ENCODE data around the gene PRG2. TPM values are rescaled to one million over a fixed set of nuclear protein-coding genes. Genes with fewer than 3 reads are reported as not detected.
"Not testable (repeated sequence)": the region's sequence is repeated elsewhere in the genome, so short reads cannot be mapped to it uniquely, and the experiment has no call there.

The PRG2 gene
- total RNA-seq, 1 experiment from 2014 or later, result 0.57 TPM

GRCh38 chr11:57338142-57338541 lies 52.3 kb downstream of the PRG2 start, which contains the start of gene P2RX3:
Gene P2RX3, plus strand, starts transcription at chr11:57338352. Its CDS starts 199 bp downstream, at chr11:57338551.
- peaks cover 15% of the 10 kb centered on the region for H3K36me3 Mint-ChIP-seq
- CTCF ChIA-PET, result interaction anchor here (0.9 to 3.7 kb wide), 7 partner anchors 12 to 145 kb away, joined by 3 to 22 read pairs (median 4); partner anchors contain the start of gene TNKS1BP1
- no peaks in the 10 kb centered on the region for H3K9me3 Mint-ChIP-seq
- peaks cover 18% of the 10 kb centered on the region for H3K27me3 Mint-ChIP-seq (ENCODE audit: low read depth)
- no peak within 1 kb of the TSS for H3K4me3 Mint-ChIP-seq
- H3K27ac Mint-ChIP-seq, result no peak within 1 kb of the TSS
- ATAC-seq (no peak), DNase-seq (ENCODE audit: low spot score) (no peak)
- POLR2A ChIA-PET, result no interaction called here
- H3K4me1 Mint-ChIP-seq, result peaks cover 54% of the 10 kb centered on the region
- TF ChIP-seq IRF2 (CRISPR knock-in tag; IDR thresholded peaks at IDR 0.05; ENCODE audit: borderline replicate concordance, low read depth), result no peak
- no peak for TF ChIP-seq ARID4B (CRISPR knock-in tag; IDR thresholded peaks at IDR 0.05; ENCODE audit: borderline replicate concordance)
- no peak for TF ChIP-seq GRHL2 (CRISPR knock-in tag; IDR thresholded peaks at IDR 0.05; ENCODE audit: insufficient replicate concordance, severe bottlenecking)
- TF ChIP-seq ERG (CRISPR knock-in tag; IDR thresholded peaks at IDR 0.05), result no peak
- no peak for TF ChIP-seq ZNF317 (CRISPR knock-in tag; IDR thresholded peaks at IDR 0.05; ENCODE audit: borderline replicate concordance, low read depth)
- no peak for TF ChIP-seq PREB (CRISPR knock-in tag; IDR thresholded peaks at IDR 0.05; ENCODE audit: borderline replicate concordance)
- no peak for TF ChIP-seq TEAD1 (CRISPR knock-in tag; IDR thresholded peaks at IDR 0.05)
- TF ChIP-seq ETV6 (CRISPR knock-in tag; IDR thresholded peaks at IDR 0.05), result no peak

GRCh38 chr11:57336856-57337255 lies 53.6 kb downstream of the PRG2 start:
- POLR2A ChIA-PET, H3K27ac Mint-ChIP-seq: not testable (repeated sequence)
- H3K4me1 Mint-ChIP-seq, result peaks cover 48% of the 10 kb centered on the region

More at GRCh38 chr11:57336856-57337255, 53.6 kb downstream of the PRG2 start:
- H3K4me3 Mint-ChIP-seq; ATAC-seq; DNase-seq (ENCODE audit: low spot score); H3K9me3 Mint-ChIP-seq: not testable (repeated sequence)
- Mint-ChIP-seq H3K36me3 (peaks cover 28% of the 10 kb centered on the region), H3K27me3 (ENCODE audit: low read depth) (peaks cover 16% of the 10 kb centered on the region)
- CTCF ChIA-PET, result interaction anchor here (2.7 to 3.7 kb wide), 2 partner anchors 9 to 121 kb away, joined by 22 to 23 read pairs; no protein-coding TSS in a partner anchor

Other genes starting within 250 kb of the PRG2 start
- 0.46 to 0.79 TPM (median 0.71 TPM) in 3 replicates for gene LRRC55, start 208.7 kb downstream of the PRG2 start, total RNA-seq (2021)
- gene APLNR, start 153.4 kb downstream of the PRG2 start, total RNA-seq (2021), result 0.53 to 0.89 TPM (median 0.66 TPM) in 3 replicates
- gene TNKS1BP1, start 65.7 kb downstream of the PRG2 start, total RNA-seq (2021), result 109 to 127 TPM (median 125 TPM) in 3 replicates
- 218 to 228 TPM (median 223 TPM) in 3 replicates for gene SSRP1, start 54.8 kb downstream of the PRG2 start, total RNA-seq (2021)
- 0.26 to 1.1 TPM (median 0.66 TPM) in 3 replicates for gene P2RX3, start 52.3 kb downstream of the PRG2 start, total RNA-seq (2021)
- gene PRG3, start 9.5 kb downstream of the PRG2 start, total RNA-seq (2021), result not detected in 3 replicates
- 22.6 to 25.8 TPM (median 25.3 TPM) in 3 replicates for gene SLC43A3, start 36.5 kb upstream of the PRG2 start, total RNA-seq (2021)
- 13.8 to 15.5 TPM (median 14.3 TPM) in 3 replicates for gene RTN4RL2, start 69.9 kb upstream of the PRG2 start, total RNA-seq (2021)
- gene SLC43A1, start 125.1 kb upstream of the PRG2 start, total RNA-seq (2021), result 20.5 to 27.1 TPM (median 21.5 TPM) in 3 replicates
- 63.5 to 92.8 TPM (median 68.4 TPM) in 3 replicates for gene TIMM10, start 140.1 kb upstream of the PRG2 start, total RNA-seq (2021)
- 0.26 to 0.39 TPM (median 0.34 TPM) in 3 replicates for gene SMTNL1, start 146.9 kb upstream of the PRG2 start, total RNA-seq (2021)
- 38.8 to 48.5 TPM (median 47.4 TPM) in 3 replicates for gene UBE2L6, start 177.0 kb upstream of the PRG2 start, total RNA-seq (2021)
- gene SERPING1, start 207.0 kb upstream of the PRG2 start, total RNA-seq (2021), result 49.1 to 51.8 TPM (median 50.2 TPM) in 3 replicates

Measured in WTC11 (cell line).